GM12891 (cell line): Measurements from ENCODE around the gene HNRNPK.

Experiments used
- POLR2A ChIP-seq: IDR thresholded peaks from 2 replicates; pipeline ENCODE4 v1.6.1; 2011; ENCODE audit warnings: low read depth, low read length, control low read depth
- POLR2AphosphoS5 ChIP-seq: IDR thresholded peaks from 2 replicates; pipeline ENCODE4 v1.6.1; 2011; ENCODE audit warnings: low read depth, low read length, control low read depth

DNA sequence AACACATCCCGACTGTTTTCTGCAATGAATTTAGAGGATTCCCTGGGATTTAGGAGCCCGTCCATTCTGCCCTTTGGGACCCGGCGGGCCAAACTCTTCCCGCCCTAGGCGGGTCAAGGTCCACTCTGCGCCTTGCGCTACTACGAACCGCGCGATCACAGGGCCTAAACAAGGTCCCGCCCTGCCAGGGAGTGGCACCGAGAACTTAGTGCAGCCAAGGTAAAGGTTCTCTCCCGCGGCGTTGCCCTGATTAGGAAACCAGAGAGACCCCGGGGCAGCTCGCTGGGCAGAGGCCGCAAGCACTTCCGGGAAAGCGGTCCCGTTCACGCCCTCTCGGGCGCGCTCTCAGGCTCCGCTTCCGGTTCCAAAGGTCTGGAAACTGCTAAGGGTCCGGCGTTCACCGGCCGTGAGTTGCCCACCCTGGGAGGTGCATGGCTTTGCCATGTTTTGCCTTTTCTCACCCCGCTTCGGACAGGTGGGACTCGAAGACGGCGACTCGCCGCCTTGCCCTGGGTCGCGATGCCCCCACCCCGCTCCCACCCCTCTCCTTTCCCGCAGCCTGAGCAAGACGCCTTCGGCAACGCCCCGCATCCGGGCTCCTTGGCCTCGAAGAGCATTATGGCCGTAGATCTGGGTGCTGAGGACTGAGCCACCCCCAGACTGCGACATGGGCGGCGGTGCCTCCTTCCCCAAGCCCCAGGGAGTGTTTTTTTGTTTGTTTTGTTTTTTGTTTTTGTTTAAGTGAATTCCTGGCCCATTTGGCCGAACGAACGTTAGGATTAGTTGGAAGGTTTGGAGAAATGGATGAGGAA, 23.4 kb downstream of the HNRNPK start:
- TF ChIP-seq POLR2A = peak; percentile 66; the same call in 1 of the 2 replicates
- TF ChIP-seq POLR2AphosphoS5 = no peak; the same call in 1 of the 2 replicates
